ENCODE measurements around the gene PKD1L1.

PKD1L1 gene

DNA sequence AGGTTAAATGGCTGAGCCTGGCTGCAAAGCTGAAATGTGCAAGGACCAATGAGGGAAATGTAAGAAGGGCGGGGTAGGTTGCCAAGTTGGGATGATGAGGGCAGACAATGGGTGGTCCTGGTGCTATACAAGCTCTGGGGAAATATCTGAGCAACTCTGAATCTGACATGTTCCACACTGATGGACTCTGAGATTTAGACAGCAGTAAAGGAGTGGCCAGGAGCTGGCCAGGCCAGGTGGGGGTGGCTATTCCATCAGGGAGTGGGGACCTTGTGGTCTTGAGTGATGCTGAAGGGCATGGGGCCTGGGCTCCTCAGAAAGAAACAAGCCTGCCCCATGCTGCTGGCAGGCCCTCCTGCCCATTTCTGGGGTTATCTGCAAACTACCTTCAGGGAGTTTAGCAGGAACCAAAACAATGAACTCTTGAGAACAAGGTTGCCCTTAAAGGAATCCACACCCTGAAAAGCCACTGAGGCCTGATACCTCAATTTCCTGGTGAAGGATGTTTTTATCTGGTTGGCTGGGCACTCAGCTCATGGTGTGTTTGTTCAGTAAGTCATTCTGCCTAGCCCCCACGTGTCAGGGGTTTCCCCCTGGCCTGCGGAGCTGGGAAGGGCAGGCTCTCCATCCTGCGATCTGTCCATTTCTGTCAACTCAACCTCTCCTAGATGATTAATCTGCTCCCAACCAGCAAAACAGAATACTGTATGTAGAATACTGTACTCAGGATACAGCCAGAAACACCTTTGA, 223.1 kb downstream of the PKD1L1 start:
- intact Hi-C loops (cut with DNase I): no loop called here
- DNase-seq: no peak
